PFSK-1 (cell line): Measurements from ENCODE around the gene SH2B2.

ENCODE experiments used
- POLR2AphosphoS5 ChIP-seq: IDR thresholded peaks from 2 replicates; pipeline ENCODE4 v1.6.1; 2012; ENCODE audit warnings: low read depth, mild to moderate bottlenecking, control low read depth, low read length, moderate library complexity
- TAF1 ChIP-seq: IDR thresholded peaks from 2 replicates; pipeline ENCODE4 v1.6.1; 2012; ENCODE audit warnings: low read length, control low read depth, borderline replicate concordance; ENCODE audit not compliant: insufficient read depth
- TF ChIP-seq, protein P1 (sequence below), 2 experiments: IDR thresholded peaks; 2 replicates each; pipeline versions ENCODE4 v1.6.1 to v1.8.0; 2011 to 2012; ENCODE audit warnings: low read depth in 2 of 2, low read length in 2 of 2, control low read depth in 1 of 2, inconsistent platforms in 1 of 2, mild to moderate bottlenecking in 1 of 2, moderate library complexity in 1 of 2; ENCODE audit not compliant: insufficient read depth in 1 of 2

- no peak for TF ChIP-seq POLR2AphosphoS5
- TF ChIP-seq, protein P1, sequence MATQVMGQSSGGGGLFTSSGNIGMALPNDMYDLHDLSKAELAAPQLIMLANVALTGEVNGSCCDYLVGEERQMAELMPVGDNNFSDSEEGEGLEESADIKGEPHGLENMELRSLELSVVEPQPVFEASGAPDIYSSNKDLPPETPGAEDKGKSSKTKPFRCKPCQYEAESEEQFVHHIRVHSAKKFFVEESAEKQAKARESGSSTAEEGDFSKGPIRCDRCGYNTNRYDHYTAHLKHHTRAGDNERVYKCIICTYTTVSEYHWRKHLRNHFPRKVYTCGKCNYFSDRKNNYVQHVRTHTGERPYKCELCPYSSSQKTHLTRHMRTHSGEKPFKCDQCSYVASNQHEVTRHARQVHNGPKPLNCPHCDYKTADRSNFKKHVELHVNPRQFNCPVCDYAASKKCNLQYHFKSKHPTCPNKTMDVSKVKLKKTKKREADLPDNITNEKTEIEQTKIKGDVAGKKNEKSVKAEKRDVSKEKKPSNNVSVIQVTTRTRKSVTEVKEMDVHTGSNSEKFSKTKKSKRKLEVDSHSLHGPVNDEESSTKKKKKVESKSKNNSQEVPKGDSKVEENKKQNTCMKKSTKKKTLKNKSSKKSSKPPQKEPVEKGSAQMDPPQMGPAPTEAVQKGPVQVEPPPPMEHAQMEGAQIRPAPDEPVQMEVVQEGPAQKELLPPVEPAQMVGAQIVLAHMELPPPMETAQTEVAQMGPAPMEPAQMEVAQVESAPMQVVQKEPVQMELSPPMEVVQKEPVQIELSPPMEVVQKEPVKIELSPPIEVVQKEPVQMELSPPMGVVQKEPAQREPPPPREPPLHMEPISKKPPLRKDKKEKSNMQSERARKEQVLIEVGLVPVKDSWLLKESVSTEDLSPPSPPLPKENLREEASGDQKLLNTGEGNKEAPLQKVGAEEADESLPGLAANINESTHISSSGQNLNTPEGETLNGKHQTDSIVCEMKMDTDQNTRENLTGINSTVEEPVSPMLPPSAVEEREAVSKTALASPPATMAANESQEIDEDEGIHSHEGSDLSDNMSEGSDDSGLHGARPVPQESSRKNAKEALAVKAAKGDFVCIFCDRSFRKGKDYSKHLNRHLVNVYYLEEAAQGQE (IDR thresholded peaks at IDR 0.05; ENCODE audit: insufficient read depth in 1 of 2, low read depth in 2 of 2, low read length in 2 of 2) = no peak
- TF ChIP-seq TAF1 = no peak
Observed at GRCh38 chr7:102287981-102288278, 1.3 kb downstream of the SH2B2 start.
